GM18868 (cell line): ENCODE results near the gene SMCO2.
A peak's percentile ranks its signal among the peaks of the same experiment; 100 is the strongest.

Source experiments
- ATAC-seq: cut with Tn5 transposase; IDR thresholded peaks from one replicate; pipeline ENCODE4 v1.9.1; 2021; ENCODE audit warnings: mild to moderate bottlenecking, moderate library complexity; ENCODE audit not compliant: unreplicated experiment

SMCO2 gene

DNA sequence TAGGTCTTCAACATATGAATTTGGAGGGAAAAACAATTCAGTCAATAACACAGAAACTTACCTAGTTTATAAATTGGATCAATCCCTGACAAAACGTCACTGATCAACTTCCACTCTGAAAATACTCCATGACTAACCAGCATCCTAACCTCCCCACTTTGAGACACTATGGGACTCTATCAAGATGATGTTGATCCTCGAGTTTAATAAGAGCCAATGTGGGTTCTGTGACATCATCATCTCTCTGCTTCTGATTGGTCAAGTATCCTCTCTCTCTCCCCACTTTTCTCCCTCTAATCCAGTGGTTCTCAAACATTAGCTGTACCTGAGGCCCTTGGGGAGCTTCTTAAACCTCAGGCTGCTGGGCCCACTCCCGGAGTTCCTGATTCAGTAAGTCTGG lies at the start of gene SMCO2:
Gene SMCO2 (plus strand): TSS at position 301 of the 400 bp plus-strand sequence. CDS start 23,896 bp downstream, outside the sequence.
- no peak for ATAC-seq

GRCh38 chr12:27398466-27398865 lies 48.1 kb upstream of the SMCO2 start:
- no peak for ATAC-seq

DNA sequence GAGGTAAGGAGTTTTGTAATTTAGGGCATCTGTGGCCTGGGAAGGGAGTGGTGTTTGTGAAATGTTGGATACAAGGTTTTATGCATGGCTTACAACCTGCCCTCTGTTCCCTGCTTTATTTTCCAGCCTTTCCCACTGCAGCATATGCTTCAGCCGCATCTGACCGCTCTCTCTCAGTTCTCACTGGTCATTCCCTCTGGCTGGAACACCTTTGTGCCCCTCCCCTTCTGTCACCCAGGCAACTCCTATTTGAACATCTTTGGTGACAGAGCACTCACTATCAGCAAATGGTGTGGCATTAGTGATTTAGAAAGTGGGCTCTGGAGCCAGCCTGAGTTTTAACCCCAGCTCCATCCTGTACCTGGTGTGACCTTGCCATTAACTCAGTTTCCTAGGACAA lies 47.5 kb upstream of the SMCO2 start:
- ATAC-seq, result no peak

GRCh38 chr12:27400856-27401354 lies 45.6 kb upstream of the SMCO2 start:
- no peak for ATAC-seq

- ATAC-seq, result no peak
Observed at GRCh38 chr12:27412047-27412446, 34.5 kb upstream of the SMCO2 start.

DNA sequence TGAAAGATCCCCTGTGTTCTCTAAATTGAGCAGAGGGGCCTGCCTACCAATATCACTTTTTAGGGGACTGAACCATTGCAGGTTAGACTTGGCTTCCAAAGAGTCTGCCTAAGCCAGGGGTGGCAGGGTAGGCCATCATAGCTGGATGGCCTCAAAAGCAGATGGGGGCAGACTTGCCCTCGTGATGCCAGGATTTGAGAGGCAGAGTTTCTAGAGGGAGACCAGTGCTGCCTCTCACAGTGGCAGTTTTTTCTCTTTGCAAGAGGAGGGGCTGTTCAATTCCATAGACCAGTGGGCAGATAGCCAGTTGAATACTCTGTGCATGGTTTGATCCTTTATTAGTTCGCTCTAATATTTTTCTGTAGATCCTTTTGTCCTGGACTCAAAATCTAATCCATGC lies 23.8 kb upstream of the SMCO2 start:
- no peak for ATAC-seq

DNA sequence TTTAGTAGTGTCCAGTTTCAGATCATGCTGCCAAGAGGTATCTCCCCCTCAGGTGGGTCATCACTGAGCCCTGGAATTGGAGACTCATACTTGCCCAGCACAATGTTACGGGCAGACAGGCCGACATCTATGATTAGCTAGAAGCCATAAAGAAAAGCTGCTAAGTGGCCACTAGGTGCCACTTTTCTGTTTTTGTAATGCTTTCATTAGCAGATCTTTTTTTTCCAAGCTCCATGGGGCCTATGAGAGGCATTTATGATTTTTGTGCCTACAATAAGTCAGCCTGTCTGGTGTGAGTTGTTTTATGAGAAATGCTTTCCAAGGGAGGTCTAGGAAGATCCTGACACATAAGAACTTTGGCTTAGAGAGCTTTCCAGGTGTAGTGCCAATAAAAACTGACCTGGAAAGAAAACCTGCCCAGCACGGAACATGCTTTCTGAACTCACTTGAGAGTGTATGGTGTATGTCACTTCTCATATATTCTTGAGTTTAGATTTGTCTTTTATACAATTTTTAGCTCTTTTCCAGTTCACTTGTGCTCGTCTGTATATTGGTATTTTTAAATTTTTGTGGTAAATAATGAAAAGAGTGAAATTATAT lies 21.8 kb upstream of the SMCO2 start:
- peak; percentile 50 for ATAC-seq

DNA sequence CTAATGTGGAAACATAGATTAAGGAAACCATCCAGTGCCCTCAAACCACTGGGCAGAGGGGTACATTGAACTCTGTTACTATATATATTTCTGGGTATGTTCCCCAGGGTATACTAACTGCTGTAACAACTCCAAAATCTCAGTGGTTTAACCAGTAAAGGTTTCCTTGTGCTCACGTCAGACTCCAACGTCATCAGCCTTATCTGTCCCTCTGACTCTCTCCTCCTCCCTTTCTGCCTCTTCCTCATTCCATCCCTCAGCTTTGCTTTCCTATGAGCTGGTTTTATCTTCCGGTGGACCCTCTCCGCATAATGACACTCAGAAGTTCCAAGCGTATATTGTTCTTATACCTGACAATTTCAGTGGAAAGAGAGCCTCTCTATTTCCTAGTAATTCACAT lies 21.2 kb upstream of the SMCO2 start:
- no peak for ATAC-seq

GRCh38 chr12:27426743-27427487 lies 19.6 kb upstream of the SMCO2 start:
- ATAC-seq, result no peak

DNA sequence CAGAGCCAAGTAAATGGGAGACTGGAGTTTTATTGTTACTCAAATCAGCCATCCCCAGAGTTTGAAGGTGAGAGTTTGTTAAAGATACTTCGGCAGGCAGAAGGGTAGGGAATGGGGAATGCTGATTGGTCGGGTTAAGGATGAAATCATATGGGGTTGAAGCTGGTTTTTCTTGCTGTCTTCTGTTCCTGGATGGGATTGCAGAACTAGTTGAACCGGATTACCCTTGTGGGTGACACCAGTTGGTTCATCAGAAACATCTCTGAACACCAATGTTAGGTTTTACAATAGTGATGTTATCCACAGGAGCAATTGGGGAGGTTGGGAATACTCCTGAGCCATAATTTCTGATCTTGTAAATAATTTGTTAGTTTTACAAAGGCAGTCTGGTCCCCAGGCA lies 18.7 kb upstream of the SMCO2 start:
- no peak for ATAC-seq

DNA sequence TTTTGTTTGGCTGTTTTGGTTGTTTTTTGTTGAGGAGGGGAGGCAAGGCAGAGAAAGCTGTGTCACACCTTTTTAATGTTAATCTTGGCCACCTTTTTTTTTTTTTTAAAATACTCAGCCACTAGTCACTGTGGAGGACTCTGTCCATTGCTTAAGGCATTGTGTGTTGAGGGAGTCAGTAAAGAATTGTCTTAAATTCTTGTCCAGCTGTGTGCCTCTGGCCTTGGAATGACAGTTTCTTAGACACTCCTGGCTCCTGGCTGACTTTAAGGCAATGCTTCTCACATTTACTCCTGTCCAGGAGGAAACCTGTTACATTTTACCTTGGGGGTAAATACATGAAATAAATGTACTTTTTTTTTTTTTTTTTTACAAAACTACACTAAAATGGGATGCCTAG lies 18.1 kb upstream of the SMCO2 start:
- no peak for ATAC-seq

- no peak for ATAC-seq
Observed at GRCh38 chr12:27429606-27430005, 16.9 kb upstream of the SMCO2 start.

DNA sequence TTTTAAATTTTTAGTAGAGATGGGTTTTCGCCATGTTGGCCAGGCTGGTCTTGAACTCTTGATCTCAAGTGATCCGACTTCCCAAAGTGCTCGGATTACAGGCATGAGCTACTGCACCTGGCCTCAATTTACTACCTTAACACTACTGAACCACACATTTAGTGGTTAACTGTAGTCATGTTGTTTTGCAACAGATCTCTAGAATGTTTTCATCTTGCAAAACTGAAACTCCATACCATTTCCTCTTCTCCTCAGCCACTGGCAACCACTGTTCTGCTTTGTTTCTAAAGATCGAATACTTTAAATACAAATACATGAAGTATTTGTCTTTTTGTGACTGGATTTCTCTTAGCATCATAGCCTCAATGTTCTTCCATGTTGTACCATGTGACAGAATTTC lies 15.4 kb upstream of the SMCO2 start:
- ATAC-seq, result no peak

- no peak for ATAC-seq
Observed at GRCh38 chr12:27434673-27435565, 11.6 kb upstream of the SMCO2 start.

GRCh38 chr12:27436029-27436428 lies 10.5 kb upstream of the SMCO2 start:
- no peak for ATAC-seq

- ATAC-seq, result no peak
Observed at GRCh38 chr12:27436768-27437167, 9.8 kb upstream of the SMCO2 start.

DNA sequence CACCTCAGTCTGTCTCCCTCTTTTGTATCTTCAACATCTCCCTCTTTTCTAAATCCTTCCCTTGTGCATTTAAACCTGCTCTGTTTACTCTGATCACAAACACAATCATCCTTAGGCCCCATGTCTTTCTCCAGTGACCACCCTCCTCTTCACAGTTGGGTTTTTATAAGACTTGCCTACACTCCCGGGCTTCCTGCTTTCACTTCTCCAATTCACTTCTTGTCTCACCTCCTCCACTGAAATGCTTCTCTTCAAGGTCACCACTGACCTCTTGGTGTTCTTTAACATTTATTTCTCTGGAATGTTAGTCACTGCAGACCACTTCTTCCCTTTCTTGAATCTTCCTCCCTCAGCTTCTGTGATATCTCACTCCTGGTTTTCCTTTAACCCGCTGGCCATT lies 8.7 kb upstream of the SMCO2 start:
- ATAC-seq, result no peak

DNA sequence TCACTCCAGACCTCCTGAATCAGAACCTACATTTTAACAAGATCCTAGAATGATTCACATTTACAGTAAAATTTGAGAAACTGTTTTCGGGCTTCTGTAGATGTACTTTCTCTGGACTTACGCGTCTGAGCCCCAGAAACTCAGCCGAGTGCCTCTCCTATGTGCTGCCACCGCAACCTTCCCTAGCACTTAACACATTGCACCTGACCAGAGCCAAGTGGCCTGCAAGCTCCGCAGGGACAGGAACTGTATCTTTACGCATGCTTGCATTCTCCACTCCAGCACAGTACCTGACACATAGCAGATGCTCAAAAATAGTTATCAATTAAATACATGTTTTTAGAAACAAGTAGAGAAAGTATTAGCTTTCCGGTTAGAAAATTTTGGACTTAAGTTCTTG lies 1.2 kb downstream of the SMCO2 start:
- ATAC-seq, result no peak

- no peak for ATAC-seq
Observed at GRCh38 chr12:27449026-27449425, 2.5 kb downstream of the SMCO2 start.

DNA sequence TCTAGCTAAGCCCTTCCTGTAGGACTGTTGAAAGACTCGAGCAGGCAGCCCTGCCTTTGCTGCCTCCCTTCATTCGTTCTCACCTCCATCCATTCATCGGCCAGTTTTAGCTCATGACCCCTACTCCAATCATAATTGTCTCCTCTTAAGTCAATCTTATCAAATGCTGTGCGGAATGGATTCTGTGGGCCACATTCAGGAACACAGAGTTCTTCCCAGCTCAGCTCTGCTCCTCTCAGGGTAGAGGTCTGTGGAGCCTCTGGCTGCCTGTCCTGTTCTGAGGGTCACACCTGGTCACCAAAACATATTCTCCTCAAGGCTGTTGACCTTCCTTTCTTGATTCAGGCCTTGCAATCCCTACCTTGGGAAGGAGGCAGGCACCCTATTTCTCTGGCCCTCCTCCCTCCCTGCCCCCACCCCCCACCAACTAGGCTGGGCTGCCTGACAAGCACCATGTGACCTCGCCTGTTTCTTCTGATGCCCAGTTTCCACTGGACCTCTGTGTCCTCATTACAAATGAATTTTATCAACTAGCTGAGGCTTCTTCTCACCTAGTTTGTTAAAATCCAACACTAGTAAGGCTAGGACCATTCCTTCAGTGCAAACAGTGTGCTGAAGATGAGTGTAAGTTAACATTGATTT lies 3.5 kb downstream of the SMCO2 start:
- no peak for ATAC-seq
